Caco-2 (cell line): ENCODE data around the gene SEMA4C. TPM values are rescaled to one million over a fixed set of nuclear protein-coding genes. Genes with fewer than 3 reads are reported as not detected.

ENCODE experiments used
- BruUV-seq: library from RNA; stranded (reverse); fragments of 400-500 nt; replicated peaks from 2 replicates; lab custom pipeline; 2021; lab: Mats Ljungman, UMichigan
- CTCF ChIA-PET: fragments of 300-600 bp; sonication (Branson Sonifier 250); formaldehyde crosslinking; loops from one replicate; lab custom pipeline; 2022; ENCODE audit warnings: antibody characterized with exemption; lab: Charles Lee
- POLR2A ChIA-PET: fragments of 300-600 bp; sonication (Branson Sonifier 250); formaldehyde crosslinking; loops from one replicate; lab custom pipeline; 2022; ENCODE audit warnings: antibody characterized with exemption; lab: Charles Lee
- DNase-seq, 2 experiments: peaks; one replicate each; pipeline versions ENCODE4 v3.0.0 to v3.0.0-alpha.2; 2020 to 2022
- H3K27me3 ChIP-seq: replicated peaks from 2 replicates; pipeline ENCODE4 v1.6.0; 2011; ENCODE audit warnings: low read length; ENCODE audit not compliant: control insufficient read depth, insufficient read depth
- H3K36me3 ChIP-seq: 2 replicates; pipeline ENCODE4 v1.5.1; 2011; ENCODE audit warnings: low read length; ENCODE audit not compliant: control insufficient read depth, insufficient read depth
- H3K4me1 ChIP-seq: fragments of 250-450 bp; sonication (Bioruptor Pico); 2 replicates; pipeline ENCODE4 v1.5.1; 2020; ENCODE audit warnings: mild to moderate bottlenecking
- H3K4me3 ChIP-seq: 2 replicates; pipeline ENCODE4 v1.5.1; 2011; ENCODE audit warnings: low read depth, mild to moderate bottlenecking, control low read depth, low read length
- H3K9me3 ChIP-seq: fragments of 250-450 bp; sonication (Bioruptor Pico); 2 replicates; pipeline ENCODE4 v1.5.1; 2020; ENCODE audit warnings: mild to moderate bottlenecking, moderate library complexity
- H3K27ac Mint-ChIP-seq: one replicate; pipeline ENCODE4 v1.8.0; 2022; ENCODE audit warnings: mixed read lengths; ENCODE audit not compliant: unreplicated experiment
- H3K27me3 Mint-ChIP-seq: one replicate; pipeline ENCODE4 v1.8.0; 2022; ENCODE audit warnings: mixed read lengths; ENCODE audit not compliant: insufficient read depth, unreplicated experiment
- H3K36me3 Mint-ChIP-seq: one replicate; pipeline ENCODE4 v1.8.0; 2022; ENCODE audit warnings: mild to moderate bottlenecking, mixed read lengths; ENCODE audit not compliant: insufficient read depth, unreplicated experiment
- H3K4me1 Mint-ChIP-seq: one replicate; pipeline ENCODE4 v1.8.0; 2022; ENCODE audit warnings: low read depth, mixed read lengths; ENCODE audit not compliant: unreplicated experiment
- H3K4me3 Mint-ChIP-seq: one replicate; pipeline ENCODE4 v1.8.0; 2022; ENCODE audit warnings: mild to moderate bottlenecking, moderate library complexity, mixed read lengths; ENCODE audit not compliant: unreplicated experiment
- H3K9me3 Mint-ChIP-seq: one replicate; pipeline ENCODE4 v1.8.0; 2022; ENCODE audit warnings: mixed read lengths; ENCODE audit not compliant: unreplicated experiment
- intact Hi-C: fragments of 100-400 bp; cut with micrococcal nuclease; formaldehyde crosslinking; loops from one replicate; pipeline ENCODE4 v1.10.0; 2022; ENCODE audit not compliant: unreplicated experiment
- total RNA-seq: library from RNA; stranded (reverse); gene quantifications from 2 replicates; pipeline ENCODE4 v1.2.3, GENCODE V29; 2022
- TF ChIP-seq, protein P1 (sequence below), 2 experiments: fragments of 200-600 bp in 1 of 2; IDR thresholded peaks; 1 replicate in 1 of 2; 2 replicates in 1 of 2; pipeline versions ENCODE4 v1.5.1 to v1.8.0; 2011 to 2022; ENCODE audit warnings: antibody characterized with exemption in 1 of 2, control low read depth in 1 of 2, inconsistent platforms in 1 of 2, low read depth in 1 of 2, low read length in 1 of 2, mild to moderate bottlenecking in 1 of 2, moderate library complexity in 1 of 2; ENCODE audit not compliant: insufficient read depth in 1 of 2, severe bottlenecking in 1 of 2, unreplicated experiment in 1 of 2

SEMA4C gene
- total RNA-seq, 1 experiment from 2014 or later: 29.9 TPM

DNA sequence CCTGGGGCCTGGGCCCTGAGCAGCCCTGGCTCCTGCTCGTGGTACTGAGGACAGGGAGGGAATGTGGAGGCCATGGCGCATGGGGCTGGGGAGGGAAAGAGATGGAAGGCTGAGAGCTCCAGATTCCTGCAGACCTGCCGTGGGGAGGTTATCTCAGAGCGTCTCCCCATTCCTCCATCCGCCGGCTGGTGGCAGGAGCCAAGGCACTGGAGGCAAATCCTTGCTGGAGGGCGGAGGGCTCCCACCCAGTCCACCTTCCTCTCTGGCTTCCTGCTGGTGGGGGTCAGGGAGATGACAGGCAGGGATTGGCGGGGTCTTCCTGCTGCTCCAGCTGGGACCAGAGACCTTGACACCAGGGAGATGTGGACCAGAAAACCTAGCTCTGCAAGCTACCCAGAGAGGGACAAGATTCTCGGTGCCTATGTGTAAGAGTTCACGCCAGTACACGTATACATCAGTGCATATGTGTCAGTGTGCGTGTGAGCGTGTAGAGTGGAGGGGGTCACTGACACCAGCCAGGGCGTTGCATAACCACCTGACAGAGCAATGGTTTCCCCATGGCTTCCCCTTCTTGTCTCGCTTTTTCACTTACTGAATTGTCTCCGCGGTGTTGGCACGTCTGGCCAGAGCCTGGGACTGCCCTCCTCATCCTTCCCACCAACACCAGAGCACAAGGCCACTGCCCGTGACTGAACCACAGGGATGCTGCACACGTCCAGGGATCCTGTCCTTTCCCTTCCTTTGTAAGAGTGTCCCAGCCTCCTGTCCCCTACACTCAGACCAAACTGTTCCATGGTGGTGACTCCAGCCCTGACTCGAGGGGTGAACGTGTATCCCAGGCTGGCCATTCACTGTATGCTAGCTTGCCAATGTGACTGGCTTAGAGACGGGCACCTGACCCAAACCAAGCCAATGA lies 15.8 kb upstream of the SEMA4C start:
- no TSS peak for BruUV-seq
- Mint-ChIP-seq H3K9me3 (no peaks in the 10 kb centered on the region), H3K27me3 (no peaks in the 10 kb centered on the region), H3K36me3 (no peaks in the 10 kb centered on the region), H3K27ac (no peak overlapping the region), H3K4me3 (no peak overlapping the region), H3K4me1 (peaks cover 25% of the 10 kb centered on the region)
- no peak for DNase-seq
- Histone ChIP-seq H3K9me3 (no peaks in the 10 kb centered on the region), H3K4me3 (no peak overlapping the region), H3K4me1 (peaks cover 41% of the 10 kb centered on the region), H3K27me3 (no peaks in the 10 kb centered on the region), H3K36me3 (no peaks in the 10 kb centered on the region)
- intact Hi-C loops: no loop called here
- ChIA-PET POLR2A (no interaction called here), CTCF (interaction anchor here (0.5 kb wide), 1 partner anchor 13 kb away, joined by 5 read pairs; no protein-coding TSS in a partner anchor)
- TF ChIP-seq, protein P1, sequence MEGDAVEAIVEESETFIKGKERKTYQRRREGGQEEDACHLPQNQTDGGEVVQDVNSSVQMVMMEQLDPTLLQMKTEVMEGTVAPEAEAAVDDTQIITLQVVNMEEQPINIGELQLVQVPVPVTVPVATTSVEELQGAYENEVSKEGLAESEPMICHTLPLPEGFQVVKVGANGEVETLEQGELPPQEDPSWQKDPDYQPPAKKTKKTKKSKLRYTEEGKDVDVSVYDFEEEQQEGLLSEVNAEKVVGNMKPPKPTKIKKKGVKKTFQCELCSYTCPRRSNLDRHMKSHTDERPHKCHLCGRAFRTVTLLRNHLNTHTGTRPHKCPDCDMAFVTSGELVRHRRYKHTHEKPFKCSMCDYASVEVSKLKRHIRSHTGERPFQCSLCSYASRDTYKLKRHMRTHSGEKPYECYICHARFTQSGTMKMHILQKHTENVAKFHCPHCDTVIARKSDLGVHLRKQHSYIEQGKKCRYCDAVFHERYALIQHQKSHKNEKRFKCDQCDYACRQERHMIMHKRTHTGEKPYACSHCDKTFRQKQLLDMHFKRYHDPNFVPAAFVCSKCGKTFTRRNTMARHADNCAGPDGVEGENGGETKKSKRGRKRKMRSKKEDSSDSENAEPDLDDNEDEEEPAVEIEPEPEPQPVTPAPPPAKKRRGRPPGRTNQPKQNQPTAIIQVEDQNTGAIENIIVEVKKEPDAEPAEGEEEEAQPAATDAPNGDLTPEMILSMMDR (IDR thresholded peaks at IDR 0.05; ENCODE audit: insufficient read depth in 1 of 2, low read depth in 1 of 2, low read length in 1 of 2, severe bottlenecking in 1 of 2, unreplicated experiment in 1 of 2): no peak

DNA sequence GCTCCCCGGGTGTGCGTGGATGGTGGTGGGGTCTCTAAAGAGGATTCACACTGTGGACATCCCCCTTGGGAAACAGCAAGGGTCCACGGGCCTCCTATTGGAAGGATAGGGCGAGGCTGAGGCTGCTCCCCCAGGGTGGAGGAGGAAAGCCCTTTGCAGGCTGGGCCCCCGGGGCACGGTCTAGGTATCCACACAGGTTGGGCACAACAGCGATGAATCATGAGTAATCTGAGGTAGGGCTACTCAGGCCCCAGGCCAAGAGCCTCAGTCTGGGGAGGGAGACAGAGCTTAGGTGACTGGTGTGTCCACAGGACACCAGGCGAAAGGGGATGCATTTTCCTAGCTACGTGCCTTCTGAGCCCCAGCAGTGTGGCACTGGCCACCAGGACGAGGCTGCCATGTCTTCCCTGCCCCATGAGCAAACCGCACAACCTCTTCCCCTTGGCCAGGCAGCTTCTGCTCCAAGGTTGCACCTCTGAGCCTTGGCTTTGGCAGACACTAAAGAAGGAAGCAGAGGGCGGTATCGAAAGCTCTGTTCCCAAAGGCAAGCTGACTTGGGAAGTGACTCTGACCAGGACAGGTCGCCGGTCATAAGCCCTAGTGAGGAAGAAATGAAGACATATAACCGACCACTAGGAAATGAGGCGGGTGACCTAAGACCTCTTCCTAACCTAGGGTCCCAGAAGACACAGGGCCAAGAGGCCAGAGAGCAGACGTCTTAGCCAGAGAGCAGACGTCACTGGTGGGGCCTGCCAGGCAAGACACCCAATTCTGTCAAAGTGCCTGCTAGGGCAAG lies 14.6 kb upstream of the SEMA4C start:
- H3K27me3 ChIP-seq: no peaks in the 10 kb centered on the region
- no peaks in the 10 kb centered on the region for H3K9me3 ChIP-seq
- ChIA-PET POLR2A (no interaction called here), CTCF (interaction anchor here (0.5 kb wide), 1 partner anchor 11 kb away, joined by 5 read pairs; no protein-coding TSS in a partner anchor)
- H3K4me3 ChIP-seq: no peak overlapping the region
- TF ChIP-seq, protein P1 (IDR thresholded peaks at IDR 0.05; ENCODE audit: insufficient read depth in 1 of 2, low read depth in 1 of 2, low read length in 1 of 2, severe bottlenecking in 1 of 2, unreplicated experiment in 1 of 2): no peak
- H3K4me3 Mint-ChIP-seq: no peak overlapping the region
- BruUV-seq: no TSS peak
- H3K36me3 ChIP-seq: no peaks in the 10 kb centered on the region
- no peaks in the 10 kb centered on the region for H3K9me3 Mint-ChIP-seq
- no peak overlapping the region for H3K27ac Mint-ChIP-seq
- H3K4me1 ChIP-seq: peaks cover 34% of the 10 kb centered on the region
- peaks cover 29% of the 10 kb centered on the region for H3K4me1 Mint-ChIP-seq
- DNase-seq: no peak
- intact Hi-C loops: no loop called here
- H3K27me3 Mint-ChIP-seq: no peaks in the 10 kb centered on the region
- no peaks in the 10 kb centered on the region for H3K36me3 Mint-ChIP-seq

DNA sequence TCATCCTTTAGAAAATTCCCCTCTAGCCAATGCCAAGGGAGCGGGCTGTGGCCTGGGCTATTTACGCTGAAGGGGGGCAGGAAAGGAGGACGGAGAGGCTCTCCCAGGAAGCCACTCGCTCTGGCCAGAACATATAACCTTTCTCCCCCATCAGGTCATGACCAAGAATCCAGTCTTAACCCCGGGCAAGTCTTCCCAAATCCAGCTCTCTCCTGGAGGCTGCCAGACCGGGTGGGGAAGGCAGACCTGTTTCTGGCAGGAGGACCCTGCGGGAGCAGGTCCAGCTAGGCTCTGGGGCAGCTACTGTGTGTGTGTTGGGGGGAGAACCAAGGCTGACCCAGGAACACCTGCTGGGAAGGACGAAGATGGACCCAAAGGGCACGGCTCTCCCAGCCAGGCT lies 13.4 kb upstream of the SEMA4C start:
- Mint-ChIP-seq H3K9me3 (no peaks in the 10 kb centered on the region), H3K27me3 (no peaks in the 10 kb centered on the region), H3K27ac (no peak overlapping the region), H3K4me1 (peaks cover 26% of the 10 kb centered on the region), H3K36me3 (no peaks in the 10 kb centered on the region), H3K4me3 (no peak overlapping the region)
- H3K36me3 ChIP-seq: no peaks in the 10 kb centered on the region
- H3K9me3 ChIP-seq: no peaks in the 10 kb centered on the region
- TF ChIP-seq, protein P1 (IDR thresholded peaks at IDR 0.05; ENCODE audit: insufficient read depth in 1 of 2, low read depth in 1 of 2, low read length in 1 of 2, severe bottlenecking in 1 of 2, unreplicated experiment in 1 of 2): no peak
- CTCF ChIA-PET: no interaction called here
- peaks cover 27% of the 10 kb centered on the region for H3K4me1 ChIP-seq
- H3K27me3 ChIP-seq: no peaks in the 10 kb centered on the region
- BruUV-seq: no TSS peak
- POLR2A ChIA-PET: no interaction called here
- intact Hi-C loops: no loop called here
- no peak for DNase-seq
- H3K4me3 ChIP-seq: no peak overlapping the region
